ENCODE data around the gene HIVEP3.

HIVEP3 gene

DNA sequence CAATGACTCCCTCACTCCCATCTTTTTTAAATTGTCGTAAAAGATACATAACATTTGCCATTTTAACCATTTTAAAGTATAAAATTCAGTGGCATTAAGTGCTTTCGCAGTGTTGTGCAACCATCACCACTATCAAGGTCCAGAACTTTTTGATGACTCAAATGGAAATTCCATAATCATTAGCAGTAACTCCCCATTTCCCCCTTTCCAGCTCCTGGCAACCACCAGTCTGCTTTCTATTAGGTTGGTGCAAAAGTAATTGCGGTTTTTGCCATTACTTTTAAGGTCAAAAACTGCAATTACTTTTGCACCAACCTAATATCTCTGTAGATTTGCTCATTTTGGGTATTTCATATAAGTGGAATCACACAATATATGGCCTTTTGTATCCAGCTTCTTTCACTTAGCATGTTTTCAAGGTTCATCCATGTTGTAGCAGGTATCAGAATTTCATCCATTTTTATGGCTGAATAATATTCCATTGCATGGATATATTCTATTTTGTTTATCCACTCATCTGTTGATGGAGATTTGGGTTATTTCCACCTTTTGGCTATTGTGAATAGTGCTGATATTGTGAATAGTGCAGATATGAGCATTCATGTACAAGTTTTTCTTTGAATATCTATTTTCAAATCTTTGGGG is 159.7 kb downstream of the HIVEP3 start:
- DNase-seq (ENCODE audit: low spot score), result peak; percentile 73

DNA sequence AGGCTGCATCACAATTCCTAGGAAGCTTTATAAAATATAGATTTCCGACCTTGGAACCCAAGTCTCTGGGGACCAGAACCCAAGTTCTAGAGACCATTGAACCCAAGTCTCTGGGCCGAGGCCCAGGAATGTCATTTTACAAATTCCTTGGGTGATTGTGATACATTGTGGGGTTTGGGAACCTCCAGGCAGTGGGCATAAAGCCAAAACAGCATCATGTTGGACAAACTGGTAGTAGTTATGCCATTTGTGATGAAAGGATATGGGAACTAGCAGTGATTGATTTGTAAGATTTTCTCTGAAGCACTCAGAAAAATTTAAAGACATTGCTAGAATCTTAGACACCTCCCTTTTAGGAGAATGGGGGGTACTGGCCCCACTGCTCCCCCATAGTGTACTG is 160.2 kb downstream of the HIVEP3 start:
- peak; percentile 51 for DNase-seq (ENCODE audit: low spot score)

DNA sequence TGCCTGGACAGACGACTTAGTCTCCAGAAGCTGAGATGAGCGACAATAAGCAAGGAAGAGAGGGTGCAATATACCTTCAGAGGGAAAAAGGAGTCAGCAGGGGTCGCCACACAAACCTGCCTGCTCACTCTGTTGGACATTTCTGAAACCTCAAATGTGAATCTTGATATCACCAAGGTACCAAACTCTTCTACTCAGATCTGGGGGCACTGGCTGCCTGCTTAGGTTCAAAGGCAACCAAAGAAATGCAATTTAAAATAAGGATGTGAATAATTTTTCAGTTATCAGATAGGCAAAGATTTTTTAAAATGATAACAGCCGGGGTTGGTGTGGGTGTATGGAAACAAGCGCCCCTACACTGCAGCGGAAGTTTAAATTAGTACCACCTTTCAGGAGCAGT is 164.2 kb downstream of the HIVEP3 start:
- no peak for DNase-seq (ENCODE audit: low spot score)

DNA sequence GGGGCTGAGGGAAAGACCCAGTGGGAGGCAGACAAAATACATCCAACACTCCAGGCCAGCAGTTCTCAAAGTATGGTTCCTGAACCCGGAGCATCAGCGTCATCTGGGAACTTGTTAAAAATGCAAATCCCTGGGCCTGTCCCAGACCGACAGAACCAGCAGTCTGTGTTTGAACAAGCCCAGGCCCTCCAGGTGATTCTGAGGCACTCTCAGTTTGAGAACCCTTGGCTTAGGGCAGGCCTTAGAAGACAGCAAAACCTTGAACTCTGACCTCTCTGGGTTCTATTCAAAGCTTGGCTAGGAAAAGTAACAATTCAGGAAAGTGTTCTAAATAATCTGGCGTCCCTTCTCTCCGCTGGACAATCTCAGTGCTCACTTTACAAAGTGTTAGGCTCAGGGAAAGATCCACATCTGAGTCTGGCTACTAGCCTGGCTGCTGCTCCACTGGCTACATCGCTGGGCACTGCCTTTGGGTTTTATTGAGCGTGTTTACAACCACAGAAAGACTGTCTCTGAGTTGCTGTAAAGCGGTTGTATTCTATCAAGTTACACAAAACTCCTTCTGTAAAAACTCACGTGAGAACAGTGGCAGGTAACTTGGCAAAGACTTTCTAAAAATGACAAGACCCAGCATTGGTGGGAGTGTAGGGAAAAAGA is 166.1 kb downstream of the HIVEP3 start:
- no peak for DNase-seq (ENCODE audit: low spot score)

DNA sequence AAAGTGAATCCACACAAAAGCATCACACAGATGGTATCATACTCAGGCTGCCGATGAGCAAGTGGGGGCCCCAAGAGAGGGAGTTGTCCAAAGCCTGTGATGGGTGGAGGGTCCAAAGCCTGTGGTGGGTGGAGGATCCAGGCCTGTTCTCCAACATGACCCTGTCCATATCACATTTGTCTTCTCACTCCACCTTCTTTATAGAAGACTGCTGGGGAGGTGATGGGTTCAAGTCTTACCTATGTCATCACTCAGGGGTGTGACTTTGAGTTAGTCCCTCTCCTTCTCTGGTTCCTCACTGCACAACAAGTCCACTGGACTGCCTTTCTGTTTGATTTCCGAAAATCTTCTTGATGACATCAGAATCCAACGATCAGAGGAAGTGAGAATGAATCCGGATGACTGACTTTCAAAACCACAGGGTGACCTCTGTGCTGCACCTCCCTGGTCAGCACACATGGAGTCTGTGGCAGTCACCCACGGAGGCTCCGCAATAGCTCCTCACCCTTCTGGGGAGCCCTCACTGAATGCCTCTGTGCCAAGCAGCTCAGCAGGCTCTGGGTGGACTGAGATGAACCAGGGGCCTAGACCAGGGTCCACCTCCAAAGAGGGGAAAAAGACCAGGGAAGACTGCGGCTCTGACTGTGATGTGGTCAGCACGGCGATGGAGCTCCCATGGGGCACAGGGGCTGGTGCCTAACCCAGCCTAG is 166.8 kb downstream of the HIVEP3 start:
- DNase-seq (ENCODE audit: low spot score), result no peak

DNA sequence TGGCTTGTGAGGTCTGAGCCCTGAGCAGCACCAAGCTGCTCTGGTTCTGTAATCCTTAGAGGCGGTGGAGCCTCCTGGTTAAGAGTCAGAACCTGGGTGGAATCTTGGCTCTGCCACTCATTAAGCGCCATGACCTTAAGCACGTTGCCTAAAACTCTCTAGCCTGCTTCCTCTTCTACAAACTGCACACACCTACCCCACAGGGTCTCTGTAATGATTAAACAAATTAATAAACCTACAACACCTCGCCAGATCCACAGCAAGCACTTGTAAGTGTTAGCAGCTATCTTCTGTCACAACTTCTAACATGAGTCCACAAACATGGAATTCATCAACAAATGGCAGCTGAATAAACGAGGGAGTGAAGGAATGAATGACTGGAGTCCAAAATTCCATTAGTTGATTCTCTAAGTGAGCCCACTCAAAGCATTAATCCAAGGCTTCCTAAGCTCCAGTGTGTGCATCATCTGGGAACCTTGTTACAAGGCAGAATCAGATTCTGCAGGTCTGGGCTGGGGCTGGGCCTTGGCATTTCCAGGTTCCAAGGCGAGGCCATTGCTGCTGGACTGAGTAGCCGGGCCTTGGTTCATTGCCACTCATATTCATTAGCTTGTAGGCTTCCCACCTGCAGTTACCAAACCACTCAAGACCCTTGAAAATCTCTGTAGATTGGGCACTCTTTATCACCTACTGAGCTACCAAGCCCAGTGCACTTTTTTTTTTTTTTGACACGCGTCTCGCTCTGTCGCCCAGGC is 168.6 kb downstream of the HIVEP3 start:
- no peak for DNase-seq (ENCODE audit: low spot score)

DNA sequence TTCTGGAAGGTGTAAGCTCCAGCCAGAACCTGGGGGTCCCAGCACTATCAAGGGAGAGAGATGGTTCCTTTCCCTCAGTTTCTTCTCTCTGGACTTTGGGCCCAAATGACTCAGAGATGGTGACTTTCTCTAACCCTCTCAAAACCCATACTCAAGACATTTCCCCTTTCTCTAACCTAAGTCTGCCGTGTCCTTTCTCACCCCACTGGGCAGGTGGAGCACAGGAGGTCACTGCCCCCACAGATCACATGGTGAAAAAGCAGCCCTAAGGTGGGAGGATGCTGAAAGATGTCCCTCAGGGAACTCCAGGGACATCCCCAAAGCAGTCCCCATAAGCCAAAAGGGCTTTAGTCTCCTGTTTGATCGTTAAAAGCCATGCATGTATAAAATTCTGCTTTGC is 173.7 kb downstream of the HIVEP3 start:
- no peak for DNase-seq (ENCODE audit: low spot score)

DNA sequence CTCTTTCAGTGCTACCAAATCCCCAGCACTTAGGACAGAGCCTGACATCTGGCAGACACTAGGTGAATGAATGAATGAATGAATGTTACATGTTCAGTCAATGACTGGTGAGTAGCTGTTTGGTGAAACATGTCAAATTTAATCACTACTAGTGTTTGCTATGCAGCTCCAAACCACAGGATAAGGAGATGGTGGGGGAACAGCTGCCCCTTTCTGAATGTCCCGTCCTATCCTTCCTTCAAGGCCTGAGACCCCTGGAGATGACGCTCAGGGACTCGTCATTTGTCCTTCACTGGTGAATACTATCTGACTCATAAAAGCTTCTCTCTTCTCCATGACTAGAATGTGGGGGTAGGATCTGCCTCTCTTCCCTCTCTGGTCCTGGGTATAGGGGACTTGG is 175.4 kb downstream of the HIVEP3 start:
- DNase-seq (ENCODE audit: low spot score), result peak; percentile 57

DNA sequence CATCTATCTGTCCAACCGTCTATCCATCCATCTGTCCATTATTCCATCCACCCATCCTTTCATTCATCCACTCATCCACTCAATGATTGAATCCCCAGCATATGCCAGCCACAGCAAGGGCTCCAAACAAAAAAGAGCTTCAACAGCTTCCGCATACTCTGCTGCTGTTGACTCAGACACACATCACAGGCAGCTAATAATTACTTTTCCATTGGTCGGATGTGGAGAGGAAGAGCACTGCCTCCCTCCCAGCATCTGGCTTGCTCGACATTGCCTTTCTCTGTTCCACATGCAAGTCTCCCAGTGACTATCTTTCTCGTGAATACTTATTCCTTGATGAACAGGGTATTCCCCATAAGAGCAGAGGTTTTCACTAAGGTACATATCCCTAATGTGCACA is 176.5 kb downstream of the HIVEP3 start:
- DNase-seq (ENCODE audit: low spot score), result peak; percentile 91

DNA sequence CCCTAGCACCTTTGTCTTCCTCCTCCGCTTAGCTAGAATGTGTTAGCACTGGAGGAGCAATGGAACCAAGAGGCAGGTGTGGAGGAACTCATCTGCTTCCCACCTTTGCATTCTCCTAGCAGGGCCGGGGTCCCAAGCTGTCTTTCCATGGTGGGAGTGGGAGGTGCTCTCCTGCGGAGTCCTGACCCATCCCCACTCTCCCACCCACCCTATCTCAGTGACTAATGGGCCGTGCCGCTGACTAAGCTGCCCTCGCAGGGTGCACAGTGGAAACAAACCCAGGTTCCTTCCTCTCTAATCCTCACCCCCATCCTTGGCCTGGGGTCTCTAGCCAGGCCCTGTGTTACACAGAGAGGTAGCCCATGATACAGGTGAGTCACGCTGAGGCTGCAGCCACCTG is 177.5 kb downstream of the HIVEP3 start:
- DNase-seq (ENCODE audit: low spot score), result no peak

DNA sequence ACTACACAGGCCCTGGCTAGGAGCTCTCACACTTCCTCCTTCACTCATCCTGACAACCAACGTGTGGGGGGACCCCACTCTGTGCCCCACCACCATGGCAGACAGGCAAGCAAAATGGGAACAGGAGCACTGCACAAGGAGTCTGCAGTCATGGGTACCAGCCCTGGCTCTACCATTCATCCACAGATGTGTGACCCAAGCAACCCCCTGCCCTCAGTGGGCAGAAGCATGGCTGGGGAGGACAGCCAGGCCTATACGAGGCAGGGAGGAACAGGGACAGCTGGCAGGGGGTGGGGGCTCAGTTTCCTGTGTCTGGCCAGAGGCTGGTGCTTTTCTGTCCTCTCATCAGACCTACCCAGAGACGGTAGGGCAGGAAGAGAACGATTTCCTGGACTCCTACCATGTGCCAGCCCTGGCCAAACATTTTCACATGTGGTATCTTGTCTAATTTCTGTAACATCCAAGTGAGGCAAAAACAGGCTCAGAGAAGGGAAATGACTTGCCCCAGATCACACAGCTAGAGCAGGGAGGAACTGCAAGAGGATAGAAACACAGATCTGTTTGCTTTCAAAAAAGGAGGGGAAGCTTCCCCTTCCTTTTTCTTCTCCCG is 178.0 kb downstream of the HIVEP3 start:
- DNase-seq (ENCODE audit: low spot score), result no peak

DNA sequence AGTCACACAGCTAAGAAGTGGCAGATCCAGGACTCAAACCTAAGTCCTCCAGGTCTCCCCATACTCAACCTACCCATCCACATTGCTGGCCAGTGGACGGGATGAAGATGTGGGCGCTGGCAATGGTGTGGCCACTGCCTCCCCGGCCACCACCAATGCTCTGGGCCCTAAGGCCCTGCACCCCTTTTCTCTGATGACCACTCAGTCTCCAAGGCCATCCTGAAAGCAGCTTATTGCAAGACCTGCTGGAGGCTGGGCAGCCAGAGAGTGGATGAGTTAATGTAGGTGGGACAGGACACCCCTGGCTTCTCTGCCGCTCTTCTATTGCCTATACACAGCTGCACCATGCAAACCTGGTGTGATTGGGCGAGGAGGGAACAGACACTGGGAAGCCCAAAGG is 178.7 kb downstream of the HIVEP3 start:
- DNase-seq (ENCODE audit: low spot score), result no peak

DNA sequence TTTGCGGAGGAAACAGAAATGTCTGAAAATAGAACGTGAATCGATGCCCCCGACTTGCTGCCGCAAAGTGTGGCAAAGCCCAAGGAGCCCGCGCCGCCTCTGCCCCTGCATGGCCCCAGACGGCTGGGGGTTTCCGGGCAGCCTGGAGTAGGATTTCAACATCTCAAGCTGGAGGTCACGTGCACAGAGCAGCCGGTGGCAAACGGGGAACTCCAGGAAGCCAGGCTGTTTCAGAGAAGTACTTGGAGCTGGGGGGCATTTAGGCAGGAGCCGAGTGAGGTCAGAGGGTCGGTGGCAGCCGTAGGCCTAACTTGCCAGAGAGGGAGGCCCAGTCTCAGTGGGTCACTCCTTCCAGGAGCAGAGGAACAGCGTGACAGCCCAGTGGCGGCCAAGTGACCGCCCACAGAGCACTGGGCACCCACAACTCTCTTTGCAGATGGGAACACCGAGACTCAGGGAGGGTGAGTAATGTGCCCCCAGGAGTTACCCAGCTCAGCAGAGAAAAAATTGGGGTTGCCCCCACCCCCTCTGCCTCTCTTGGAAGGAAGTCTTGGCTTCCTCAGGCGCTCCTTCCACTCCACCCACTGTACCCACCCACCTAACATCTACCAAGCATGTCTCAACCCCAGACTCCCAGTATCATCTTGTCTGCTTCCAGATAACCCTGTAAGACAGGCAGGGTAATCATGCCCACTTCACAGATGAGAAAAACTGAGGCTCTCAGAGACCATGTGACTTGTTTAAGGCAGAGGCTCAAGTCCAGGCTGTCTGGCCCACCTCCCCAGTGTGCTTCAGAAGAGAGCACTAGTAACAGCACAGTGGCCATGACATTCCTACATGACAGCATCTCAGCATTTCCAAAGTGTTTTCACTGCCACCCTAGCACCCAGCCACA is 179.4 kb downstream of the HIVEP3 start:
- DNase-seq (ENCODE audit: low spot score), result peak; percentile 81

DNA sequence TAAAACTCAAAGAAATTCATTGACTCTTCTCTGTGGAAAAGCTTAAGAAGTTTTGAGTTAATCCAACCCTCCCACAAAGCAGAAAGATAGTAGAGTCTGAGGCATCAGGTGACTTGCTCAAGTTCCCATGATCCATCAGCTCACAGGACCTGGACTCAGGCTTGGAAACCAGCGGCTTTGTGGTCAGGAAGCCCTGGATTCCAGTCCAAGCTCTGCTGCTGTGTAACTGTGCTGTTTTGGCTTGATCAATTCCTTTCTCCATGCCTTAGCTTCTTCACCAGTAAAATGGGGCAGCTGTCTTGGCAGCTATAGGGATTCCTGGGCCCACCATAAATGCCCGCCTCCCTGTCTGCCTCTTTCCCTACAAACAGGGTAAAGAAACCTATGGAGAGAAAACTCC is 180.2 kb downstream of the HIVEP3 start:
- DNase-seq (ENCODE audit: low spot score), result no peak

DNA sequence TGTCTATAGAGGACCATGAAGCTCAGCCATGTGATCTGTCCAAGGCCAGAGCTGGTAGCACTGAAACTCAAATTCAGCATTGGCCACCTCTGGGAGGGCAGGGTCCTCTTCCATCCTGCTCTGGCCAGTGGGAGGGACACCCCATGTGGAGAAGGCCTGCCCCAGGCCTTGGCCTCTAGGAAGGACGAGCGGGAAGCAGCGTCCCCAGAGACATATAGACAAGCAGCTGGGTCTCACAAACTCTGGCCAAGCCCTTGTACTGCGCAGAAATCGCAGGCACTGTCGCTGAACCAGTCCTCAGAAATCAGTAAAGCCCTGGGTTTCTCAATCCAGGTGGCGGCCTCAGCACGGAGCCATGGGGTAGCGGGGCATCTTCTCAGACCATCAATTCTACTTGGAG is 180.7 kb downstream of the HIVEP3 start:
- DNase-seq (ENCODE audit: low spot score), result no peak

DNA sequence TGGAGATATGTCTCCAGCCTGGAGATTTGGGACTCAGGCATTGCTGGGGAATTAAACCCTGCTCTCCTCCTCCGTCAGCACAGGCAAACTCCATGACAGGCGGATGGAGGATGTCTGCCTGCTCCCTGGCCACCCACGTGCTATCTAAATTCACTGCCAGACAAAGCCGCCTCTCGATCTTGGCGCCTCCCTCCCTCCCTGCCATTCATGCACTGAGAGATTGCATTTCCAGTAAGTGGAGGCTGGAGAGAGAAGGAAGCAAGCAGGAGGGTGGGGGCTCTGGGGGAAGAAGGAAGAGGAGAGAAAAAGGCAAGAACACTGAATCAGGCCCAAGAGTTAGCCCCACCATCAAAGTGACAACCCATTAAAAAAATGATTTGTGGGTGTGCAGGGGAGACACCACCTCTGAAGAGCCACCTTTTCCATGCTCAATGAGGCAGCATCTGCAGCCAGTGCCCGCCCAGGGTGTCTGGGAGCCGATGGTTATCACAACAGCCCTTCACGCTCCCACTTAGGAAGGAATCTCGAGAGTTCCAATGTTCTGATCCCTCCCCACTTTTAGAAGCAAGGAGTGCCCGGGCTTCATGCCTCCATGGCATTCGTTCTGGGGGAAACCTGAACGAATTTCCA is 183.0 kb downstream of the HIVEP3 start:
- no peak for DNase-seq (ENCODE audit: low spot score)

DNA sequence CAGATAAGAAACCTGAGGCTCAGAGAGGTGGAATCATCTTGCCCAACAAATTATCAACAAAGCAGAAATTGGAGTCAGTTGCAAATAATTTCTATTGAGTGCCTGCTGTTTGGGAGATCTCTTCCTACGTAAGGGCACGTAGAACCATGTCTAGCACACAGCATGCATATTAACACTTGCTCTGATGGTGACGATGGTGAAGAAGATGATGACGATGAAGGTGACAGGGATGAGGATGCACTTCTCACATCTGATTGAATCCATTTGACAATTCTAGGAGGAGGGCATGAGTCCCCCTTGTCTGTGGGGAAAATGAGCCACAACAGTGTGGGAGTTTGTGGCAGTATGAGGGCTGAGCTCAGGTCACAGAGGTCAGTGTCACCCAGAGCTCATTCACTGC is 183.6 kb downstream of the HIVEP3 start:
- no peak for DNase-seq (ENCODE audit: low spot score)

DNA sequence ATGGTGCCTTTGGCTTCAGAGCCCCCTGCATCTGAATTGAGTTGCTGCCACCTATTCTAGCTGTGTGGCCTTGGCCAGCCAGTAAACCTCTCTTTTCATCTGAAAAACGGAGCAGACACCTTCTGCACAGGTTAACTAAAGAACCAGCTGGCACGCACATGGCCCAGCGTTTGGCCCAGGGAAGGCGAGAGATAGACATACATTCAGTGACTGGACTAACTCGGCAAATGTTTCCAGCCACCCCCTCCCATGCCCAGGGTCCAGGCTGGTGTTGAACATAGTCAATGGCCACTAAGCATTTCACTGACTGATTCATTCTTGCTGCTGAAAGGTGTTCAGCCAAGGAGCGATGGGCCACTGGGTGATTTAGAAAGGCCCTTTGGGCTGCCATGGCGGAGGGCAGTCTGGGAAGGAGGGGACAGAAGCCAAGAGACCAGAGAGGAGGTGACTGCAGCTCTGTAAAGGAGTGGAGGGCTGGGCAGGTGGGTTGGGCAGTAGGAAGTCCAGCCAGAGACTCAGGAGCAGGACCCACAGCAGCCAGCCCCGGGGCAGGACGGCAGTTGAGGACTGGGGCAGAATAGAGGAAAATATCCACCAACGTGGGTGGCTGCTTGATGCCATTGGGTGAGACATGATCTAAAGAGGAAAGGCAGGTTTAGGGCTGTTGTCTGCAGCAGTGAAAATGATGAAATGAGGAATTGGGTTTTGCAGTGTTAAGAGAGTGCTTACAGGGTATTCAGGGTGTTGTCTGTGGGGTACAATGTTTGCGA is 184.3 kb downstream of the HIVEP3 start:
- DNase-seq (ENCODE audit: low spot score), result no peak

DNA sequence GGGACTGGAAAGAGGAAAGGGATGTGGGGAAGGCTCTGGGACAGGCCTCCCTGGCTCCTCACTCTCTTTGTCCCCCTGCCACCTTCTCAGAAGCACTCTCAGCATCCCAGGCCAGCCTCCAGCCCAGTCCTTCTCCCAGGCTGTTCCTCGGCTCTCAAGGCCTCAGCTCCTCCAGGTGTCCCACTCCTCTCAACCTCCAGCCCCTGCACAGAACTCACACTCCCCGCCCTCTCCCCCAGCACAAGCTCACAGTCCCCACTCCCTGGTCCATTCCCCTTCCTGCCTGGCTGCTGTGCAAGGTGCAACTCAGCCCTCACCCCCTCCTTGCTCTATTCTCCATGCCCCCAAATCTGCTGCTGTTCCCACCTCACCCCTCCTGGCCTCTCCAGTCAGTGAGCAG is 185.0 kb downstream of the HIVEP3 start:
- DNase-seq (ENCODE audit: low spot score), result no peak

DNA sequence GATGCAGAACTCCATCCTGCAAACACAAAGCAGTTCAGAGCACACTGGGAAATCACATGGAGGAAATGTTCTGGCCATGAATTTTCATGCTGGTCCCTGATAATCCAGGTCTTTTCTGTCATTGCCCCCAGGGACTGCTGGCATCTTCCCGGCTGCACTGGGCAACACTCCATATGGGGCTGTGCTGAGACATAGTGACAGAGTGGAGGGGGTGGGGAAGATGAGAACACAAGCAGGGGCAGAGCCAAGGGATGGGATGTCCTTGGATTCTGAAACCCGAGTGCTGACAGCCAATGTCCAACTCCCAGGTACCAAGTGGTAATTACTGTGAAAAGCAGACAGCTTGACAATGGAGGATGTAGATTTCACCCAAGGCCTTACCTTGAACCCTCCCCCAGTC is 185.7 kb downstream of the HIVEP3 start:
- no peak for DNase-seq (ENCODE audit: low spot score)
